ENCODE measurements around the gene C12orf57. TPM values are rescaled to one million over a fixed set of nuclear protein-coding genes. Genes with fewer than 3 reads are reported as not detected.

Gene C12orf57
- total and polyA plus RNA-seq, 9 of the 15 experiments (the other 6 are each of a cell fraction or from before 2014, with no cell fraction given), result 26.7 to 191 (median 107) TPM

- TF ChIP-seq, protein P1, sequence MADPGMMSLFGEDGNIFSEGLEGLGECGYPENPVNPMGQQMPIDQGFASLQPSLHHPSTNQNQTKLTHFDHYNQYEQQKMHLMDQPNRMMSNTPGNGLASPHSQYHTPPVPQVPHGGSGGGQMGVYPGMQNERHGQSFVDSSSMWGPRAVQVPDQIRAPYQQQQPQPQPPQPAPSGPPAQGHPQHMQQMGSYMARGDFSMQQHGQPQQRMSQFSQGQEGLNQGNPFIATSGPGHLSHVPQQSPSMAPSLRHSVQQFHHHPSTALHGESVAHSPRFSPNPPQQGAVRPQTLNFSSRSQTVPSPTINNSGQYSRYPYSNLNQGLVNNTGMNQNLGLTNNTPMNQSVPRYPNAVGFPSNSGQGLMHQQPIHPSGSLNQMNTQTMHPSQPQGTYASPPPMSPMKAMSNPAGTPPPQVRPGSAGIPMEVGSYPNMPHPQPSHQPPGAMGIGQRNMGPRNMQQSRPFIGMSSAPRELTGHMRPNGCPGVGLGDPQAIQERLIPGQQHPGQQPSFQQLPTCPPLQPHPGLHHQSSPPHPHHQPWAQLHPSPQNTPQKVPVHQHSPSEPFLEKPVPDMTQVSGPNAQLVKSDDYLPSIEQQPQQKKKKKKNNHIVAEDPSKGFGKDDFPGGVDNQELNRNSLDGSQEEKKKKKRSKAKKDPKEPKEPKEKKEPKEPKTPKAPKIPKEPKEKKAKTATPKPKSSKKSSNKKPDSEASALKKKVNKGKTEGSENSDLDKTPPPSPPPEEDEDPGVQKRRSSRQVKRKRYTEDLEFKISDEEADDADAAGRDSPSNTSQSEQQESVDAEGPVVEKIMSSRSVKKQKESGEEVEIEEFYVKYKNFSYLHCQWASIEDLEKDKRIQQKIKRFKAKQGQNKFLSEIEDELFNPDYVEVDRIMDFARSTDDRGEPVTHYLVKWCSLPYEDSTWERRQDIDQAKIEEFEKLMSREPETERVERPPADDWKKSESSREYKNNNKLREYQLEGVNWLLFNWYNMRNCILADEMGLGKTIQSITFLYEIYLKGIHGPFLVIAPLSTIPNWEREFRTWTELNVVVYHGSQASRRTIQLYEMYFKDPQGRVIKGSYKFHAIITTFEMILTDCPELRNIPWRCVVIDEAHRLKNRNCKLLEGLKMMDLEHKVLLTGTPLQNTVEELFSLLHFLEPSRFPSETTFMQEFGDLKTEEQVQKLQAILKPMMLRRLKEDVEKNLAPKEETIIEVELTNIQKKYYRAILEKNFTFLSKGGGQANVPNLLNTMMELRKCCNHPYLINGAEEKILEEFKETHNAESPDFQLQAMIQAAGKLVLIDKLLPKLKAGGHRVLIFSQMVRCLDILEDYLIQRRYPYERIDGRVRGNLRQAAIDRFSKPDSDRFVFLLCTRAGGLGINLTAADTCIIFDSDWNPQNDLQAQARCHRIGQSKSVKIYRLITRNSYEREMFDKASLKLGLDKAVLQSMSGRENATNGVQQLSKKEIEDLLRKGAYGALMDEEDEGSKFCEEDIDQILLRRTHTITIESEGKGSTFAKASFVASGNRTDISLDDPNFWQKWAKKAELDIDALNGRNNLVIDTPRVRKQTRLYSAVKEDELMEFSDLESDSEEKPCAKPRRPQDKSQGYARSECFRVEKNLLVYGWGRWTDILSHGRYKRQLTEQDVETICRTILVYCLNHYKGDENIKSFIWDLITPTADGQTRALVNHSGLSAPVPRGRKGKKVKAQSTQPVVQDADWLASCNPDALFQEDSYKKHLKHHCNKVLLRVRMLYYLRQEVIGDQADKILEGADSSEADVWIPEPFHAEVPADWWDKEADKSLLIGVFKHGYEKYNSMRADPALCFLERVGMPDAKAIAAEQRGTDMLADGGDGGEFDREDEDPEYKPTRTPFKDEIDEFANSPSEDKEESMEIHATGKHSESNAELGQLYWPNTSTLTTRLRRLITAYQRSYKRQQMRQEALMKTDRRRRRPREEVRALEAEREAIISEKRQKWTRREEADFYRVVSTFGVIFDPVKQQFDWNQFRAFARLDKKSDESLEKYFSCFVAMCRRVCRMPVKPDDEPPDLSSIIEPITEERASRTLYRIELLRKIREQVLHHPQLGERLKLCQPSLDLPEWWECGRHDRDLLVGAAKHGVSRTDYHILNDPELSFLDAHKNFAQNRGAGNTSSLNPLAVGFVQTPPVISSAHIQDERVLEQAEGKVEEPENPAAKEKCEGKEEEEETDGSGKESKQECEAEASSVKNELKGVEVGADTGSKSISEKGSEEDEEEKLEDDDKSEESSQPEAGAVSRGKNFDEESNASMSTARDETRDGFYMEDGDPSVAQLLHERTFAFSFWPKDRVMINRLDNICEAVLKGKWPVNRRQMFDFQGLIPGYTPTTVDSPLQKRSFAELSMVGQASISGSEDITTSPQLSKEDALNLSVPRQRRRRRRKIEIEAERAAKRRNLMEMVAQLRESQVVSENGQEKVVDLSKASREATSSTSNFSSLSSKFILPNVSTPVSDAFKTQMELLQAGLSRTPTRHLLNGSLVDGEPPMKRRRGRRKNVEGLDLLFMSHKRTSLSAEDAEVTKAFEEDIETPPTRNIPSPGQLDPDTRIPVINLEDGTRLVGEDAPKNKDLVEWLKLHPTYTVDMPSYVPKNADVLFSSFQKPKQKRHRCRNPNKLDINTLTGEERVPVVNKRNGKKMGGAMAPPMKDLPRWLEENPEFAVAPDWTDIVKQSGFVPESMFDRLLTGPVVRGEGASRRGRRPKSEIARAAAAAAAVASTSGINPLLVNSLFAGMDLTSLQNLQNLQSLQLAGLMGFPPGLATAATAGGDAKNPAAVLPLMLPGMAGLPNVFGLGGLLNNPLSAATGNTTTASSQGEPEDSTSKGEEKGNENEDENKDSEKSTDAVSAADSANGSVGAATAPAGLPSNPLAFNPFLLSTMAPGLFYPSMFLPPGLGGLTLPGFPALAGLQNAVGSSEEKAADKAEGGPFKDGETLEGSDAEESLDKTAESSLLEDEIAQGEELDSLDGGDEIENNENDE (IDR thresholded peaks at IDR 0.05; ENCODE audit: low read depth, low read length), result no peak
- no peak for TF ChIP-seq ZFP36 (IDR thresholded peaks at IDR 0.05; ENCODE audit: low read depth, low read length, partially characterized antibody)
Measured at GRCh38 chr12:6923851-6924250, 20.0 kb upstream of the C12orf57 start (continued).
